ENCODE measurements around the gene OR51B2. TPM values are rescaled to one million over a fixed set of nuclear protein-coding genes. Genes with fewer than 3 reads are reported as not detected.

The OR51B2 gene
- total and polyA plus RNA-seq, 10 of the 15 experiments (the other 5 are each of a cell fraction or from before 2014, with no cell fraction given), result 0.29 TPM; not detected in 9

GRCh38 chr11:5291207-5291838 is 32.8 kb downstream of the OR51B2 start:
- 0% methylated on average over 1 of the region's 1 CpG for WGBS (ENCODE audit: insufficient coverage, insufficient replicate concordance, low lambda C conversion rate, missing lambda C conversion rate)
- no peak overlapping the region for H3K9ac ChIP-seq (ENCODE audit: control insufficient read depth, insufficient read depth, low read length)
- TF ChIP-seq YY1 (IDR thresholded peaks at IDR 0.05; ENCODE audit: low read depth, low read length) (peak; percentile 90), RAD21 (IDR thresholded peaks at IDR 0.05; ENCODE audit: insufficient read depth, low read depth, low read length) (peak; percentile 62), SMC3 (IDR thresholded peaks at IDR 0.05; ENCODE audit: borderline replicate concordance, low read length) (peak; percentile 58; the same call in 1 of the 2 replicates), SPI1 (IDR thresholded peaks at IDR 0.05; ENCODE audit: borderline replicate concordance, insufficient read depth, low read depth, low read length) (no peak), STAT1 (conservative IDR thresholded peaks at IDR 0.05) (no peak), ETV6 (conservative IDR thresholded peaks at IDR 0.05 in 1 of 2, IDR thresholded peaks at IDR 0.05 in 1 of 2; ENCODE audit: borderline replicate concordance in 1 of 2, low read depth in 1 of 2) (no peak), IRF4 (IDR thresholded peaks at IDR 0.05; ENCODE audit: low read depth, low read length) (no peak), FOS (IDR thresholded peaks at IDR 0.05; ENCODE audit: borderline replicate concordance, extremely low read depth, insufficient read length) (no peak), HDAC2 (IDR thresholded peaks at IDR 0.05) (no peak), TCF7 (IDR thresholded peaks at IDR 0.05; ENCODE audit: borderline replicate concordance) (no peak), RAD51 (IDR thresholded peaks at IDR 0.05) (no peak), HDGF (IDR thresholded peaks at IDR 0.05) (no peak), E2F4 (IDR thresholded peaks at IDR 0.05; ENCODE audit: low read depth, low read length) (no peak)
- TF ChIP-seq, protein P1, sequence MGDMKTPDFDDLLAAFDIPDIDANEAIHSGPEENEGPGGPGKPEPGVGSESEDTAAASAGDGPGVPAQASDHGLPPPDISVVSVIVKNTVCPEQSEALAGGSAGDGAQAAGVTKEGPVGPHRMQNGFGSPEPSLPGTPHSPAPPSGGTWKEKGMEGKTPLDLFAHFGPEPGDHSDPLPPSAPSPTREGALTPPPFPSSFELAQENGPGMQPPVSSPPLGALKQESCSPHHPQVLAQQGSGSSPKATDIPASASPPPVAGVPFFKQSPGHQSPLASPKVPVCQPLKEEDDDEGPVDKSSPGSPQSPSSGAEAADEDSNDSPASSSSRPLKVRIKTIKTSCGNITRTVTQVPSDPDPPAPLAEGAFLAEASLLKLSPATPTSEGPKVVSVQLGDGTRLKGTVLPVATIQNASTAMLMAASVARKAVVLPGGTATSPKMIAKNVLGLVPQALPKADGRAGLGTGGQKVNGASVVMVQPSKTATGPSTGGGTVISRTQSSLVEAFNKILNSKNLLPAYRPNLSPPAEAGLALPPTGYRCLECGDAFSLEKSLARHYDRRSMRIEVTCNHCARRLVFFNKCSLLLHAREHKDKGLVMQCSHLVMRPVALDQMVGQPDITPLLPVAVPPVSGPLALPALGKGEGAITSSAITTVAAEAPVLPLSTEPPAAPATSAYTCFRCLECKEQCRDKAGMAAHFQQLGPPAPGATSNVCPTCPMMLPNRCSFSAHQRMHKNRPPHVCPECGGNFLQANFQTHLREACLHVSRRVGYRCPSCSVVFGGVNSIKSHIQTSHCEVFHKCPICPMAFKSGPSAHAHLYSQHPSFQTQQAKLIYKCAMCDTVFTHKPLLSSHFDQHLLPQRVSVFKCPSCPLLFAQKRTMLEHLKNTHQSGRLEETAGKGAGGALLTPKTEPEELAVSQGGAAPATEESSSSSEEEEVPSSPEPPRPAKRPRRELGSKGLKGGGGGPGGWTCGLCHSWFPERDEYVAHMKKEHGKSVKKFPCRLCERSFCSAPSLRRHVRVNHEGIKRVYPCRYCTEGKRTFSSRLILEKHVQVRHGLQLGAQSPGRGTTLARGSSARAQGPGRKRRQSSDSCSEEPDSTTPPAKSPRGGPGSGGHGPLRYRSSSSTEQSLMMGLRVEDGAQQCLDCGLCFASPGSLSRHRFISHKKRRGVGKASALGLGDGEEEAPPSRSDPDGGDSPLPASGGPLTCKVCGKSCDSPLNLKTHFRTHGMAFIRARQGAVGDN (IDR thresholded peaks at IDR 0.05), result no peak
- TF ChIP-seq, protein P2, sequence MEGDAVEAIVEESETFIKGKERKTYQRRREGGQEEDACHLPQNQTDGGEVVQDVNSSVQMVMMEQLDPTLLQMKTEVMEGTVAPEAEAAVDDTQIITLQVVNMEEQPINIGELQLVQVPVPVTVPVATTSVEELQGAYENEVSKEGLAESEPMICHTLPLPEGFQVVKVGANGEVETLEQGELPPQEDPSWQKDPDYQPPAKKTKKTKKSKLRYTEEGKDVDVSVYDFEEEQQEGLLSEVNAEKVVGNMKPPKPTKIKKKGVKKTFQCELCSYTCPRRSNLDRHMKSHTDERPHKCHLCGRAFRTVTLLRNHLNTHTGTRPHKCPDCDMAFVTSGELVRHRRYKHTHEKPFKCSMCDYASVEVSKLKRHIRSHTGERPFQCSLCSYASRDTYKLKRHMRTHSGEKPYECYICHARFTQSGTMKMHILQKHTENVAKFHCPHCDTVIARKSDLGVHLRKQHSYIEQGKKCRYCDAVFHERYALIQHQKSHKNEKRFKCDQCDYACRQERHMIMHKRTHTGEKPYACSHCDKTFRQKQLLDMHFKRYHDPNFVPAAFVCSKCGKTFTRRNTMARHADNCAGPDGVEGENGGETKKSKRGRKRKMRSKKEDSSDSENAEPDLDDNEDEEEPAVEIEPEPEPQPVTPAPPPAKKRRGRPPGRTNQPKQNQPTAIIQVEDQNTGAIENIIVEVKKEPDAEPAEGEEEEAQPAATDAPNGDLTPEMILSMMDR (IDR thresholded peaks at IDR 0.05 in 2 of 3, conservative IDR thresholded peaks at IDR 0.05 in 1 of 3; ENCODE audit: control insufficient read depth in 2 of 3, extremely low read depth in 1 of 3, insufficient read depth in 1 of 3, low read depth in 3 of 3, low read length in 3 of 3), result peak; percentile 48 to 57 (median 56)
- TF ChIP-seq, protein P3, sequence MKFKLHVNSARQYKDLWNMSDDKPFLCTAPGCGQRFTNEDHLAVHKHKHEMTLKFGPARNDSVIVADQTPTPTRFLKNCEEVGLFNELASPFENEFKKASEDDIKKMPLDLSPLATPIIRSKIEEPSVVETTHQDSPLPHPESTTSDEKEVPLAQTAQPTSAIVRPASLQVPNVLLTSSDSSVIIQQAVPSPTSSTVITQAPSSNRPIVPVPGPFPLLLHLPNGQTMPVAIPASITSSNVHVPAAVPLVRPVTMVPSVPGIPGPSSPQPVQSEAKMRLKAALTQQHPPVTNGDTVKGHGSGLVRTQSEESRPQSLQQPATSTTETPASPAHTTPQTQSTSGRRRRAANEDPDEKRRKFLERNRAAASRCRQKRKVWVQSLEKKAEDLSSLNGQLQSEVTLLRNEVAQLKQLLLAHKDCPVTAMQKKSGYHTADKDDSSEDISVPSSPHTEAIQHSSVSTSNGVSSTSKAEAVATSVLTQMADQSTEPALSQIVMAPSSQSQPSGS (IDR thresholded peaks at IDR 0.05; ENCODE audit: low read length), result no peak

More at GRCh38 chr11:5291207-5291838, 32.8 kb downstream of the OR51B2 start:
- ChIA-PET SMC1A (ENCODE audit: uncharacterized antibody, unreplicated experiment) (interaction anchor here (1.0 to 1.6 kb wide), 3 partner anchors 11 to 162 kb away, joined by 3 to 8 read pairs (median 4); no protein-coding TSS in a partner anchor), RAD21 (ENCODE audit: unreplicated experiment) (no interaction called here), POLR2A (no interaction called here), CTCF (interaction anchor here (0.9 to 2.8 kb wide), 7 partner anchors 10 to 655 kb away, joined by 3 to 10 read pairs (median 3); partner anchors contain the start of gene OR52A1)
- Histone ChIP-seq H3K27ac (ENCODE audit: control insufficient read depth, insufficient read depth) (no peak overlapping the region), H4K20me1 (ENCODE audit: control insufficient read depth, insufficient read depth) (no peaks in the 10 kb centered on the region), H3K27me3 (replicated peaks in 1 of 2; ENCODE audit: control insufficient read depth in 2 of 2, insufficient read depth in 2 of 2, low read length in 1 of 2) (no peaks in the 10 kb centered on the region), H3K36me3 (ENCODE audit: control insufficient read depth in 2 of 2, insufficient read depth in 2 of 2, low read length in 1 of 2) (no peaks in the 10 kb centered on the region), H3K79me2 (ENCODE audit: control insufficient read depth, insufficient read depth, low read length) (no peaks in the 10 kb centered on the region), H3K4me2 (ENCODE audit: control insufficient read depth, insufficient read depth) (no peak overlapping the region), H3K9me3 (replicated peaks; ENCODE audit: control insufficient read depth, insufficient read depth, low read length) (no peaks in the 10 kb centered on the region), H3K4me3 (no peak overlapping the region), H3K4me1 (ENCODE audit: control insufficient read depth, insufficient read depth, low read length) (no peaks in the 10 kb centered on the region), H2AFZ (ENCODE audit: control insufficient read depth, low read depth, low read length) (no peak overlapping the region)
- DNase-seq (ENCODE audit: low read depth, low spot score) (no peak), FAIRE-seq (no peak), ATAC-seq (peak; percentile 97)
- in situ Hi-C loops (cut with MboI) (no loop called here), intact Hi-C loops (cut with micrococcal nuclease; ENCODE audit: unreplicated experiment) (loop anchor here (1.0 to 2.0 kb wide), 4 partner anchors 77 to 167 kb away; no protein-coding TSS in a partner anchor)
- BruUV-seq (replicated peaks), result no TSS peak

All from GM12878 (cell line).